NCI-H128 (cell line): ENCODE results near the gene DAPK2.
"Not testable (repeated sequence)": the region's sequence is repeated elsewhere in the genome, so short reads cannot be mapped to it uniquely, and the experiment has no call there.

ENCODE experiments used
- DNase-seq: peaks from one replicate; lab custom pipeline; 2025; ENCODE audit not compliant: unreplicated experiment; lab: John Stamatoyannopoulos, UW

Gene DAPK2

GRCh38 chr15:63917588-63918316 is 128.5 kb downstream of the DAPK2 start:
- DNase-seq = no peak

- DNase-seq = no peak
Measured at GRCh38 chr15:63915873-63916771, 130.2 kb downstream of the DAPK2 start.

GRCh38 chr15:63915209-63915872 is 130.9 kb downstream of the DAPK2 start:
- no peak for DNase-seq

- DNase-seq = no peak
Measured at GRCh38 chr15:63913786-63914315, 132.4 kb downstream of the DAPK2 start.

GRCh38 chr15:63913336-63913735 is 132.9 kb downstream of the DAPK2 start:
- no peak for DNase-seq

GRCh38 chr15:63912061-63912615 is 134.1 kb downstream of the DAPK2 start:
- DNase-seq = no peak

GRCh38 chr15:63911160-63911559 is 135.1 kb downstream of the DAPK2 start:
- no peak for DNase-seq

- no peak for DNase-seq
Measured at GRCh38 chr15:63909819-63910437, 136.4 kb downstream of the DAPK2 start.

- no peak for DNase-seq
Measured at GRCh38 chr15:63908991-63909390, 137.3 kb downstream of the DAPK2 start.

GRCh38 chr15:63908281-63908680 is 138.0 kb downstream of the DAPK2 start:
- DNase-seq = no peak

- DNase-seq = no peak
Measured at GRCh38 chr15:63907521-63907920, 138.8 kb downstream of the DAPK2 start.

GRCh38 chr15:63906266-63906584 is 140.1 kb downstream of the DAPK2 start:
- no peak for DNase-seq

- DNase-seq = no peak
Measured at GRCh38 chr15:63905558-63906265, 140.6 kb downstream of the DAPK2 start.

GRCh38 chr15:63905131-63905530 is 141.2 kb downstream of the DAPK2 start:
- no peak for DNase-seq

GRCh38 chr15:63904042-63904441 is 142.2 kb downstream of the DAPK2 start:
- no peak for DNase-seq

- DNase-seq = no peak
Measured at GRCh38 chr15:63902671-63903035, 143.6 kb downstream of the DAPK2 start.

- DNase-seq = no peak
Measured at GRCh38 chr15:63901912-63902670, 144.2 kb downstream of the DAPK2 start.

- no peak for DNase-seq
Measured at GRCh38 chr15:63900306-63900705, 146.0 kb downstream of the DAPK2 start.

- DNase-seq = not testable (repeated sequence)
Measured at GRCh38 chr15:63899606-63900005, 146.7 kb downstream of the DAPK2 start.

- DNase-seq = no peak
Measured at GRCh38 chr15:63899193-63899592, 147.1 kb downstream of the DAPK2 start.
